SJSA1 (cell line): ENCODE measurements around the gene NAA15. TPM values are rescaled to one million over a fixed set of nuclear protein-coding genes. Genes with fewer than 3 reads are reported as not detected.
"Not testable (repeated sequence)": the region's sequence is repeated elsewhere in the genome, so short reads cannot be mapped to it uniquely, and the experiment has no call there.

Source experiments
- DNase-seq, 2 experiments: peaks; one replicate each; pipeline ENCODE4 v3.0.0-alpha.2; 2015 to 2020; ENCODE audit warnings: low spot score in 2 of 2, low read depth in 1 of 2
- H3K27ac ChIP-seq: fragments of 250-450 bp; sonication (Bioruptor Pico); 2 replicates; pipeline ENCODE4 v1.5.1; 2020; ENCODE audit warnings: mild to moderate bottlenecking, moderate library complexity
- H3K27me3 ChIP-seq: fragments of 250-450 bp; sonication (Bioruptor Pico); replicated peaks from 2 replicates; pipeline ENCODE4 v1.5.1; 2020; ENCODE audit warnings: mild to moderate bottlenecking, moderate library complexity
- H3K36me3 ChIP-seq: fragments of 250-450 bp; sonication (Bioruptor Pico); 2 replicates; pipeline ENCODE4 v1.5.1; 2020; ENCODE audit warnings: mild to moderate bottlenecking
- H3K4me1 ChIP-seq: fragments of 250-450 bp; sonication (Bioruptor Pico); replicated peaks from 2 replicates; pipeline ENCODE4 v1.6.1; 2021; ENCODE audit warnings: mild to moderate bottlenecking
- H3K4me3 ChIP-seq: fragments of 250-450 bp; sonication (Bioruptor Pico); 2 replicates; pipeline ENCODE4 v1.5.1; 2020; ENCODE audit warnings: mild to moderate bottlenecking
- H3K9me3 ChIP-seq: fragments of 250-450 bp; sonication (Bioruptor Pico); replicated peaks from 2 replicates; pipeline ENCODE4 v1.5.1; 2020; ENCODE audit warnings: mild to moderate bottlenecking
- total RNA-seq: library from RNA; depleted of rRNA; stranded (reverse); fragments of >200 nt; shearing (Covaris generic); gene quantifications from 2 replicates; pipeline ENCODE4 v1.2.3, GENCODE V29; 2014; rRNA removed

NAA15 gene
- total RNA-seq, result 30.8 and 37.8 TPM in 2 replicates

GRCh38 chr4:139301113-139301820 is at the start of gene NAA15:
NAA15 (plus strand) TSS chr4:139301505; CDS start chr4:139301778, 273 bp downstream.
- DNase-seq, result peak; percentile 97 to 98

GRCh38 chr4:139253046-139253445 is 48.3 kb upstream of the NAA15 start:
- DNase-seq, result no peak
- Histone ChIP-seq H3K27me3 (no peaks in the 10 kb centered on the region), H3K9me3 (no peaks in the 10 kb centered on the region), H3K4me3 (no peak overlapping the region), H3K27ac (no peak overlapping the region), H3K36me3 (no peaks in the 10 kb centered on the region), H3K4me1 (no peaks in the 10 kb centered on the region; the same call in 1 of the 2 replicates)

More at GRCh38 chr4:139301113-139301820, at the start of gene NAA15:
- Histone ChIP-seq H3K27ac (peak within 1 kb of the TSS; percentile 69), H3K4me3 (peak within 1 kb of the TSS; percentile 69), H3K4me1 (peaks cover 16% of the 10 kb centered on the region), H3K27me3 (no peaks in the 10 kb centered on the region), H3K36me3 (peaks cover 25% of the 10 kb centered on the region), H3K9me3 (no peaks in the 10 kb centered on the region)

GRCh38 chr4:139253713-139254112 is 47.6 kb upstream of the NAA15 start:
- H3K4me1 ChIP-seq, result no peaks in the 10 kb centered on the region; the same call in 1 of the 2 replicates
- H3K27ac ChIP-seq, result no peak overlapping the region
- no peaks in the 10 kb centered on the region for H3K36me3 ChIP-seq
- H3K27me3 ChIP-seq, result no peaks in the 10 kb centered on the region
- H3K9me3 ChIP-seq, result no peaks in the 10 kb centered on the region
- no peak for DNase-seq
- no peak overlapping the region for H3K4me3 ChIP-seq

- not testable (repeated sequence) for H3K4me1 ChIP-seq, H3K27me3 ChIP-seq
Measured at GRCh38 chr4:139255581-139255980, 45.7 kb upstream of the NAA15 start.

GRCh38 chr4:139256349-139256748 is 45.0 kb upstream of the NAA15 start:
- H3K4me1 ChIP-seq, result no peaks in the 10 kb centered on the region; the same call in 1 of the 2 replicates

More at GRCh38 chr4:139255581-139255980, 45.7 kb upstream of the NAA15 start:
- not testable (repeated sequence) for H3K4me3 ChIP-seq, H3K36me3 ChIP-seq, H3K9me3 ChIP-seq, H3K27ac ChIP-seq, DNase-seq

GRCh38 chr4:139265654-139266053 is 35.7 kb upstream of the NAA15 start:
- no peaks in the 10 kb centered on the region for H3K36me3 ChIP-seq
- DNase-seq, result no peak
- no peak overlapping the region for H3K27ac ChIP-seq
- no peaks in the 10 kb centered on the region for H3K9me3 ChIP-seq
- H3K27me3 ChIP-seq, result no peaks in the 10 kb centered on the region
- no peak overlapping the region for H3K4me3 ChIP-seq
- peaks cover 11% of the 10 kb centered on the region for H3K4me1 ChIP-seq

More at GRCh38 chr4:139256349-139256748, 45.0 kb upstream of the NAA15 start:
- Histone ChIP-seq H3K9me3 (no peaks in the 10 kb centered on the region), H3K36me3 (no peaks in the 10 kb centered on the region), H3K27me3 (no peaks in the 10 kb centered on the region), H3K4me3 (no peak overlapping the region), H3K27ac (no peak overlapping the region)
- DNase-seq, result no peak

GRCh38 chr4:139266208-139266582 is 35.1 kb upstream of the NAA15 start:
- Histone ChIP-seq H3K27ac (peak overlapping the region; percentile 18; the same call in 1 of the 2 replicates), H3K4me1 (peaks cover 11% of the 10 kb centered on the region), H3K4me3 (peak overlapping the region; percentile 31)

GRCh38 chr4:139266583-139267257 is 34.6 kb upstream of the NAA15 start:
- Histone ChIP-seq H3K4me3 (peak overlapping the region; percentile 31), H3K27me3 (no peaks in the 10 kb centered on the region), H3K9me3 (no peaks in the 10 kb centered on the region), H3K27ac (peak overlapping the region; percentile 18; the same call in 1 of the 2 replicates), H3K36me3 (no peaks in the 10 kb centered on the region), H3K4me1 (peaks cover 11% of the 10 kb centered on the region)
- DNase-seq, result peak; percentile 51 to 63

More at GRCh38 chr4:139266208-139266582, 35.1 kb upstream of the NAA15 start:
- Histone ChIP-seq H3K36me3 (no peaks in the 10 kb centered on the region), H3K9me3 (no peaks in the 10 kb centered on the region), H3K27me3 (no peaks in the 10 kb centered on the region)
- no peak for DNase-seq

- Histone ChIP-seq H3K4me3 (no peak overlapping the region), H3K27me3 (no peaks in the 10 kb centered on the region), H3K27ac (no peak overlapping the region), H3K9me3 (no peaks in the 10 kb centered on the region), H3K36me3 (no peaks in the 10 kb centered on the region), H3K4me1 (peaks cover 11% of the 10 kb centered on the region)
- no peak for DNase-seq
Measured at GRCh38 chr4:139267301-139267700, 34.0 kb upstream of the NAA15 start.

- Histone ChIP-seq H3K27me3 (no peaks in the 10 kb centered on the region), H3K9me3 (no peaks in the 10 kb centered on the region), H3K4me1 (no peaks in the 10 kb centered on the region), H3K36me3 (no peaks in the 10 kb centered on the region), H3K4me3 (no peak overlapping the region), H3K27ac (no peak overlapping the region)
- no peak for DNase-seq
Measured at GRCh38 chr4:139273835-139274234, 27.5 kb upstream of the NAA15 start.

- no peaks in the 10 kb centered on the region for H3K27me3 ChIP-seq
- no peaks in the 10 kb centered on the region for H3K4me1 ChIP-seq
- no peaks in the 10 kb centered on the region for H3K36me3 ChIP-seq
- no peak overlapping the region for H3K4me3 ChIP-seq
- no peaks in the 10 kb centered on the region for H3K9me3 ChIP-seq
- H3K27ac ChIP-seq, result no peak overlapping the region
- no peak for DNase-seq
Measured at GRCh38 chr4:139274790-139275189, 26.5 kb upstream of the NAA15 start.

- Histone ChIP-seq H3K27ac (no peak overlapping the region), H3K27me3 (no peaks in the 10 kb centered on the region), H3K9me3 (no peaks in the 10 kb centered on the region), H3K4me1 (no peaks in the 10 kb centered on the region), H3K4me3 (no peak overlapping the region), H3K36me3 (no peaks in the 10 kb centered on the region)
- DNase-seq, result no peak
Measured at GRCh38 chr4:139275281-139275735, 26.0 kb upstream of the NAA15 start.

- H3K4me3 ChIP-seq, result no peak overlapping the region
- DNase-seq, result no peak
- no peaks in the 10 kb centered on the region for H3K4me1 ChIP-seq
- H3K36me3 ChIP-seq, result no peaks in the 10 kb centered on the region
- no peak overlapping the region for H3K27ac ChIP-seq
- no peaks in the 10 kb centered on the region for H3K27me3 ChIP-seq
- no peaks in the 10 kb centered on the region for H3K9me3 ChIP-seq
Measured at GRCh38 chr4:139278485-139278884, 22.8 kb upstream of the NAA15 start.
